ENCODE measurements around the gene MROH8.

DNA sequence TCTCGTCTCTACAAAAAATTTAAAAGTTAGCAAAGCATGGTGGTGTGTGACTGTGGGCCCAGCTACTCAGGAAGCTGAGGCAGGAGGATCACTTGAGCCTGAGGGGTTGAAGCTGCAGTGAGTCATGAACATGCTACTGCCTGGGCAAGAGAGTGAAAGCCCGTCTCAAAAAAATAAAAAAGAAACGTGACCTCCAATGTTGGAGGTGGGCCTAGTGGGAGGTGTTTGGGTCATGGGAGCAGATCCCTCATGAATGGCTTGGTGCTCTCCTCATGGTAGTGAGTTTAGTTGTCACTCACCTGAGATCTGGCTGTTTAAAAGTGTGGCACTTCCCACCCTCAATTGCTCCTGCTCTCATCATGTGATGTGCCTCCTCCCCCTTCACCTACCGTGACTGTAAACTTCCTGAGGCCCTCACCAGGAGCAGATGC lies 107.9 kb downstream of the MROH8 start:
- TF ChIP-seq CTCF (IDR thresholded peaks at IDR 0.05) (no peak), POLR2AphosphoS5 (IDR thresholded peaks at IDR 0.05) (no peak), EP300 (IDR thresholded peaks at IDR 0.05; ENCODE audit: low read depth) (no peak)

Data from transverse colon (tissue), 4 donors.